ENCODE data around the gene IYD. TPM values are rescaled to one million over a fixed set of nuclear protein-coding genes. Genes with fewer than 3 reads are reported as not detected.
A peak's percentile ranks its signal among the peaks of the same experiment; 100 is the strongest.

Gene IYD
- total RNA-seq, 4 donors from 2014 or later: not detected

GRCh38 chr6:150382171-150382570 is 13.4 kb downstream of the IYD start:
- intact Hi-C loops (cut with DNase I): no loop called here
- DNase-seq (ENCODE audit: extremely low spot score): no peak
- H3K4me3 ChIP-seq: no peak overlapping the region
- no peaks in the 10 kb centered on the region for H3K36me3 ChIP-seq
- peaks cover 0 to 3% (median 1%) of the 10 kb centered on the region in 4 donors for H3K4me1 ChIP-seq
- H3K27ac ChIP-seq (replicated peaks in 1 of 4): no peak overlapping the region
- 89% methylated on average over 4 of the region's 4 CpGs for WGBS
- no peaks in the 10 kb centered on the region for H3K27me3 ChIP-seq
- H3K9me3 ChIP-seq: no peaks in the 10 kb centered on the region
- TF ChIP-seq POLR2AphosphoS5 (IDR thresholded peaks at IDR 0.05) (no peak), CTCF (IDR thresholded peaks at IDR 0.05) (no peak), POLR2A (IDR thresholded peaks at IDR 0.05; ENCODE audit: low read depth) (no peak), EP300 (IDR thresholded peaks at IDR 0.05) (no peak)

GRCh38 chr6:150391414-150391813 is 22.6 kb downstream of the IYD start:
- Histone ChIP-seq H3K36me3 (no peaks in the 10 kb centered on the region), H3K4me3 (no peak overlapping the region), H3K9me3 (no peaks in the 10 kb centered on the region), H3K27ac (replicated peaks in 1 of 4) (no peak overlapping the region), H3K27me3 (no peaks in the 10 kb centered on the region), H3K4me1 (no peaks in the 10 kb centered on the region)
- peak; percentile 24 for DNase-seq (ENCODE audit: extremely low spot score)
- intact Hi-C loops (cut with DNase I): no loop called here
- WGBS: 79% methylated on average over 4 of the region's 4 CpGs
- TF ChIP-seq CTCF (IDR thresholded peaks at IDR 0.05) (no peak), EP300 (IDR thresholded peaks at IDR 0.05) (no peak), POLR2A (IDR thresholded peaks at IDR 0.05; ENCODE audit: low read depth) (no peak), POLR2AphosphoS5 (IDR thresholded peaks at IDR 0.05) (no peak)

DNA sequence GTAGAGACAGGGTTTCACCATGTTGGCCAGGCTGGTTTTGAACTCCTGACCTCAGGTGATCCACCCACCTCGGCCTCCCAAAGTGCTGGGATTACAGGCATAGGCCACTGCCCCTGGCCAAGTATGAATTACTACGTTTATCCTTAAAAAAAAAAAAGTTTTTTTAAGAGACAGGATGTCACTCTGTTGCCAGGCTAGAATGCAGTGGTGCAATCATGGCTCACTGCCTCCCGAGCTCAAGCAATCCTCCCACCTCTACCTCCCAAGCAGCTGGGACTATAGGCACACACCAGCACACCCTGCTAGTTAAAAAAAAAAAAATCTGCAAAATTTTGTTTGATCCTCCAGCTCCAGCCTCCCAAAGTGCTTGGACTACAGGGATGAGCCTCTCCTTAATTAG is 23.1 kb downstream of the IYD start:
- Histone ChIP-seq H3K27ac (replicated peaks in 1 of 4) (no peak overlapping the region), H3K9me3 (no peaks in the 10 kb centered on the region), H3K36me3 (no peaks in the 10 kb centered on the region), H3K27me3 (no peaks in the 10 kb centered on the region), H3K4me1 (no peaks in the 10 kb centered on the region), H3K4me3 (no peak overlapping the region)
- intact Hi-C loops (cut with DNase I): no loop called here
- 66% methylated on average over 3 of the region's 3 CpGs for WGBS
- DNase-seq (ENCODE audit: extremely low spot score): no peak
- TF ChIP-seq CTCF (IDR thresholded peaks at IDR 0.05) (no peak), EP300 (IDR thresholded peaks at IDR 0.05) (no peak), POLR2A (IDR thresholded peaks at IDR 0.05; ENCODE audit: low read depth) (no peak), POLR2AphosphoS5 (IDR thresholded peaks at IDR 0.05) (no peak)

- Histone ChIP-seq H3K27me3 (no peaks in the 10 kb centered on the region), H3K4me1 (no peaks in the 10 kb centered on the region), H3K4me3 (no peak overlapping the region), H3K27ac (replicated peaks in 1 of 4) (no peak overlapping the region), H3K36me3 (no peaks in the 10 kb centered on the region), H3K9me3 (no peaks in the 10 kb centered on the region)
- no peak for TF ChIP-seq POLR2AphosphoS5 (IDR thresholded peaks at IDR 0.05)
- no peak for TF ChIP-seq POLR2A (IDR thresholded peaks at IDR 0.05; ENCODE audit: low read depth)
- TF ChIP-seq EP300 (IDR thresholded peaks at IDR 0.05): no peak
- no peak for TF ChIP-seq CTCF (IDR thresholded peaks at IDR 0.05)
- intact Hi-C loops (cut with DNase I): no loop called here
- DNase-seq (ENCODE audit: extremely low spot score): no peak
- WGBS: 87% methylated on average over 12 of the region's 12 CpGs
Measured at GRCh38 chr6:150392452-150393220, 23.8 kb downstream of the IYD start.
